Neuronal stem cell (in vitro differentiated cells): ENCODE data around the gene KIF26A.

ENCODE experiments used
- DNase-seq: peaks from one replicate; pipeline ENCODE4 v3.0.0-alpha.2; 2013; ENCODE audit warnings: low spot score
- H2AFZ ChIP-seq: one replicate; pipeline ENCODE4 v1.6.1; 2013; ENCODE audit warnings: mild to moderate bottlenecking, low read length, inconsistent platforms
- H2AK5ac ChIP-seq: 2 replicates; pipeline ENCODE4 v1.6.1; 2013; ENCODE audit warnings: low read depth, mild to moderate bottlenecking, inconsistent platforms, low read length, moderate library complexity, mixed read lengths
- H2BK120ac ChIP-seq: 2 replicates; pipeline ENCODE4 v1.6.1; 2013; ENCODE audit warnings: low read depth, mild to moderate bottlenecking, inconsistent platforms, low read length, moderate library complexity, mixed read lengths
- H2BK12ac ChIP-seq: one replicate; pipeline ENCODE4 v1.6.1; 2013; ENCODE audit warnings: low read length, inconsistent platforms
- H2BK15ac ChIP-seq: 2 replicates; pipeline ENCODE4 v1.6.1; 2013; ENCODE audit warnings: mild to moderate bottlenecking, low read length, inconsistent platforms, mixed read lengths
- H2BK5ac ChIP-seq: one replicate; pipeline ENCODE4 v1.6.1; 2013; ENCODE audit warnings: inconsistent platforms, mild to moderate bottlenecking, low read length, moderate library complexity
- H3K14ac ChIP-seq: one replicate; pipeline ENCODE4 v1.6.1; 2013; ENCODE audit warnings: low read length, inconsistent platforms
- H3K18ac ChIP-seq: 2 replicates; pipeline ENCODE4 v1.6.1; 2013; ENCODE audit warnings: low read length, inconsistent platforms
- H3K23ac ChIP-seq: 2 replicates; pipeline ENCODE4 v1.6.1; 2013; ENCODE audit warnings: low read depth, mild to moderate bottlenecking, mixed read lengths, low read length, inconsistent platforms; ENCODE audit not compliant: poor library complexity
- H3K27ac ChIP-seq: replicated peaks from 3 replicates; pipeline ENCODE4 v1.5.1; 2013; ENCODE audit warnings: low read length, inconsistent platforms
- H3K27me3 ChIP-seq, 3 experiments: 2 replicates each; pipeline ENCODE4 v1.6.1; 2013; ENCODE audit warnings: low read length in 3 of 3, mild to moderate bottlenecking in 2 of 3, inconsistent platforms in 1 of 3, low read depth in 1 of 3, mixed read lengths in 1 of 3, moderate library complexity in 1 of 3; ENCODE audit not compliant: control insufficient read depth in 3 of 3, insufficient read depth in 3 of 3
- H3K36me3 ChIP-seq, 2 donors: replicated peaks in 1 of 2; 2 replicates each; pipeline ENCODE4 v1.6.1; 2013; ENCODE audit warnings: low read length in 2 of 2; ENCODE audit not compliant: control insufficient read depth in 2 of 2, insufficient read depth in 2 of 2
- H3K4ac ChIP-seq: 2 replicates; pipeline ENCODE4 v1.6.1; 2013; ENCODE audit warnings: inconsistent platforms, mild to moderate bottlenecking, low read length, moderate library complexity
- H3K4me1 ChIP-seq, 2 donors: 1 replicate in 1 of 2; 2 replicates in 1 of 2; pipeline ENCODE4 v1.6.1; 2013; ENCODE audit warnings: low read length in 2 of 2, low read depth in 1 of 2; ENCODE audit not compliant: control insufficient read depth in 2 of 2, insufficient read depth in 1 of 2
- H3K4me2 ChIP-seq: one replicate; pipeline ENCODE4 v1.6.1; 2013; ENCODE audit warnings: mild to moderate bottlenecking, low read length, inconsistent platforms; ENCODE audit not compliant: insufficient read depth, poor library complexity, severe bottlenecking
- H3K4me3 ChIP-seq, 2 donors: 2 replicates each; pipeline ENCODE4 v1.5.1; 2013; ENCODE audit warnings: low read length in 2 of 2, mild to moderate bottlenecking in 2 of 2, inconsistent platforms in 1 of 2, moderate library complexity in 1 of 2
- H3K79me1 ChIP-seq: one replicate; pipeline ENCODE4 v1.6.1; 2013; ENCODE audit warnings: low read depth, mild to moderate bottlenecking, inconsistent platforms, low read length, moderate library complexity
- H3K9ac ChIP-seq: one replicate; pipeline ENCODE4 v1.6.1; 2013; ENCODE audit warnings: mild to moderate bottlenecking, low read depth, low read length, inconsistent platforms; ENCODE audit not compliant: poor library complexity
- H3K9me3 ChIP-seq, 2 donors: replicated peaks in 1 of 2; 2 replicates each; pipeline versions ENCODE3 to v1.6.1; 2013; ENCODE audit warnings: low read length in 2 of 2, mild to moderate bottlenecking in 2 of 2, inconsistent platforms in 1 of 2, low read depth in 1 of 2, mixed read lengths in 1 of 2, moderate library complexity in 1 of 2; ENCODE audit not compliant: control insufficient read depth in 2 of 2, insufficient read depth in 1 of 2
- H4K8ac ChIP-seq: one replicate; pipeline ENCODE4 v1.6.1; 2013; ENCODE audit warnings: low read depth, mild to moderate bottlenecking, inconsistent platforms, low read length, moderate library complexity
- H4K91ac ChIP-seq: one replicate; pipeline ENCODE4 v1.6.1; 2013; ENCODE audit warnings: low read length, low read depth, mild to moderate bottlenecking, inconsistent platforms; ENCODE audit not compliant: poor library complexity
- WGBS, 2 donors: extraction: QIAGEN DNeasy Blood & Tissue Kit; methylation state at CpG; one replicate each; pipeline ENCODE4 v1.1.7; 2013; ENCODE audit warnings: missing lambda C conversion rate in 2 of 2, mixed read lengths in 1 of 2; ENCODE audit not compliant: insufficient read length in 2 of 2, insufficient replicate concordance in 1 of 2; ENCODE audit errors: extremely low coverage in 2 of 2; 5-methylcytosine and 5-hydroxymethylcytosine counted together

KIF26A gene

GRCh38 chr14:104118006-104118844, 20.2 kb upstream of the KIF26A start:
- no peak overlapping the region for H4K8ac ChIP-seq
- peak overlapping the region; percentile 89 for H3K23ac ChIP-seq
- no peak overlapping the region for H3K4me2 ChIP-seq
- H3K9ac ChIP-seq: no peak overlapping the region
- H2BK5ac ChIP-seq: no peak overlapping the region
- H3K4me1 ChIP-seq: no peaks in the 10 kb centered on the region
- peaks cover 0 to 2% of the 10 kb centered on the region in 2 donors for H3K9me3 ChIP-seq
- no peak overlapping the region for H2AFZ ChIP-seq
- no peak overlapping the region for H2BK120ac ChIP-seq
- H3K14ac ChIP-seq: no peak overlapping the region
- peak overlapping the region; percentile 79 for H2BK15ac ChIP-seq
- H3K18ac ChIP-seq: peak overlapping the region; percentile 96
- no peak overlapping the region for H3K4ac ChIP-seq
- H4K91ac ChIP-seq: no peak overlapping the region
- H3K79me1 ChIP-seq: no peaks in the 10 kb centered on the region
- no CpG with 5 or more reads among the region's 30 CpGs for WGBS, 2 donors
- H2AK5ac ChIP-seq: peak overlapping the region; percentile 36
- peaks cover 19 to 81% (median 46%) of the 10 kb centered on the region in 3 experiments for H3K27me3 ChIP-seq
- no peak for DNase-seq
- H3K27ac ChIP-seq: no peak overlapping the region
- H3K36me3 ChIP-seq: no peaks in the 10 kb centered on the region
- no peak overlapping the region for H2BK12ac ChIP-seq
- H3K4me3 ChIP-seq: no peak overlapping the region

GRCh38 chr14:104119119-104119487, 19.3 kb upstream of the KIF26A start:
- DNase-seq: no peak

GRCh38 chr14:104119488-104120251, 18.7 kb upstream of the KIF26A start:
- H3K27me3 ChIP-seq: peaks cover 19 to 68% (median 44%) of the 10 kb centered on the region in 3 experiments

More at GRCh38 chr14:104119119-104119487, 19.3 kb upstream of the KIF26A start:
- H2AFZ ChIP-seq: no peak overlapping the region
- H2BK120ac ChIP-seq: no peak overlapping the region
- H2BK15ac ChIP-seq: no peak overlapping the region
- H3K79me1 ChIP-seq: no peaks in the 10 kb centered on the region
- H3K9ac ChIP-seq: no peak overlapping the region
- no peaks in the 10 kb centered on the region for H3K36me3 ChIP-seq
- H3K14ac ChIP-seq: no peak overlapping the region
- no peak overlapping the region for H4K91ac ChIP-seq
- H3K18ac ChIP-seq: peak overlapping the region; percentile 36
- H3K4me2 ChIP-seq: no peak overlapping the region
- WGBS, 2 donors: no CpG with 5 or more reads among the region's 3 CpGs
- no peak overlapping the region for H4K8ac ChIP-seq
- no peak overlapping the region for H2AK5ac ChIP-seq
- no peak overlapping the region for H3K4me3 ChIP-seq
- H3K23ac ChIP-seq: no peak overlapping the region
- H3K4me1 ChIP-seq: no peaks in the 10 kb centered on the region
- no peak overlapping the region for H3K27ac ChIP-seq
- H2BK5ac ChIP-seq: no peak overlapping the region
- H3K9me3 ChIP-seq: peaks cover 0 to 2% of the 10 kb centered on the region in 2 donors
- H2BK12ac ChIP-seq: no peak overlapping the region
- peaks cover 19 to 73% (median 44%) of the 10 kb centered on the region in 3 experiments for H3K27me3 ChIP-seq
- no peak overlapping the region for H3K4ac ChIP-seq

GRCh38 chr14:104120281-104120741, 18.1 kb upstream of the KIF26A start:
- Histone ChIP-seq H3K14ac (no peak overlapping the region), H2BK15ac (no peak overlapping the region), H3K79me1 (no peaks in the 10 kb centered on the region), H3K23ac (no peak overlapping the region), H3K18ac (no peak overlapping the region), H3K4ac (no peak overlapping the region), H3K9me3 (peaks cover 0 to 2% of the 10 kb centered on the region in 2 donors), H3K36me3 (no peaks in the 10 kb centered on the region), H3K27ac (no peak overlapping the region), H2AK5ac (no peak overlapping the region), H3K27me3 (peaks cover 19 to 61% (median 40%) of the 10 kb centered on the region in 3 experiments), H3K9ac (no peak overlapping the region), H4K8ac (no peak overlapping the region), H2BK5ac (no peak overlapping the region), H4K91ac (no peak overlapping the region), H2AFZ (no peak overlapping the region), H2BK12ac (no peak overlapping the region), H3K4me3 (no peak overlapping the region), H3K4me1 (no peaks in the 10 kb centered on the region), H2BK120ac (no peak overlapping the region), H3K4me2 (no peak overlapping the region)
- WGBS, 2 donors: no CpG with 5 or more reads among the region's 5 CpGs
- no peak for DNase-seq

More at GRCh38 chr14:104119488-104120251, 18.7 kb upstream of the KIF26A start:
- H3K79me1 ChIP-seq: no peaks in the 10 kb centered on the region
- no peak for DNase-seq
- H3K23ac ChIP-seq: no peak overlapping the region
- H2BK12ac ChIP-seq: no peak overlapping the region
- H3K14ac ChIP-seq: no peak overlapping the region
- H2BK15ac ChIP-seq: no peak overlapping the region
- no peaks in the 10 kb centered on the region for H3K4me1 ChIP-seq
- peak overlapping the region; percentile 42 for H3K18ac ChIP-seq
- no peak overlapping the region for H2BK5ac ChIP-seq
- no peak overlapping the region for H3K4me2 ChIP-seq
- no peak overlapping the region for H3K4ac ChIP-seq
- no CpG with 5 or more reads among the region's 18 CpGs for WGBS, 2 donors
- H3K36me3 ChIP-seq: no peaks in the 10 kb centered on the region
- no peak overlapping the region for H2AK5ac ChIP-seq
- H3K9me3 ChIP-seq: peaks cover 0 to 2% of the 10 kb centered on the region in 2 donors
- H4K91ac ChIP-seq: no peak overlapping the region
- H3K27ac ChIP-seq: no peak overlapping the region
- no peak overlapping the region for H2BK120ac ChIP-seq
- H3K4me3 ChIP-seq: no peak overlapping the region
- H4K8ac ChIP-seq: no peak overlapping the region
- no peak overlapping the region for H3K9ac ChIP-seq
- no peak overlapping the region for H2AFZ ChIP-seq
